Adrenal gland (tissue), 12 donors: Measurements from ENCODE around the gene C10orf105. TPM values are rescaled to one million over a fixed set of nuclear protein-coding genes. Genes with fewer than 3 reads are reported as not detected.

Source experiments
- DNase-seq, 7 donors: peaks; one replicate each; pipeline ENCODE4 v3.0.0-alpha.2; 2019 to 2020
- H3K27ac ChIP-seq, 5 donors: fragments of 200-600 bp; sonication (generic) in 4 of 5; 1 replicate in 3 of 5; 2 replicates in 2 of 5; pipeline versions ENCODE4 v1.5.1 to v1.8.0; 2016 to 2020; ENCODE audit warnings: mild to moderate bottlenecking in 1 of 5
- H3K27me3 ChIP-seq: fragments of 200-600 bp; 2 replicates; pipeline ENCODE4 v1.8.0; 2021
- H3K36me3 ChIP-seq, 2 donors: fragments of 200-600 bp; replicated peaks in 1 of 2; 1 replicate in 1 of 2; 2 replicates in 1 of 2; pipeline versions ENCODE4 v1.5.1 to v1.8.0; 2018 to 2022
- H3K4me1 ChIP-seq, 2 donors: fragments of 200-600 bp; replicated peaks in 1 of 2; 1 replicate in 1 of 2; 2 replicates in 1 of 2; pipeline versions ENCODE4 v1.5.1 to v1.8.0; 2018 to 2021
- H3K4me3 ChIP-seq, 4 donors: fragments of 200-600 bp; sonication (generic) in 3 of 4; one replicate each; pipeline ENCODE4 v1.5.1; 2016 to 2018
- H3K9me3 ChIP-seq, 3 donors: fragments of 200-600 bp; sonication (generic) in 1 of 3; replicated peaks in 1 of 3; 1 replicate in 2 of 3; 2 replicates in 1 of 3; pipeline versions ENCODE4 v1.5.1 to v1.8.0; 2016 to 2021
- CTCF ChIP-seq, 6 experiments: fragments of 450-650 bp in 4 of 6; fragments of 200-600 bp in 2 of 6; sonication (generic) in 1 of 6; IDR thresholded peaks; 1 replicate in 5 of 6; 2 replicates in 1 of 6; pipeline versions ENCODE4 v1.5.1 to v1.8.0; 2016 to 2021; ENCODE audit warnings: antibody characterized with exemption in 6 of 6, mild to moderate bottlenecking in 2 of 6, moderate library complexity in 1 of 6
- POLR2A ChIP-seq, 2 donors: fragments of 450-650 bp; IDR thresholded peaks; one replicate each; pipeline ENCODE4 v1.6.1; 2017; ENCODE audit warnings: antibody characterized with exemption in 2 of 2, mild to moderate bottlenecking in 2 of 2, moderate library complexity in 1 of 2
- WGBS, 4 donors: extraction: QIAGEN DNeasy Blood & Tissue Kit in 2 of 4; methylation state at CpG; one replicate each; pipeline versions ENCODE4 v1.1.5 to v1.1.7; 2013 to 2017; 5-methylcytosine and 5-hydroxymethylcytosine counted together
- intact Hi-C, 2 donors: fragments of 100-400 bp; cut with DNase I; formaldehyde crosslinking; loops; one replicate each; pipeline versions ENCODE4 v1.14.1 to v1.15.0; 2022 to 2023
- polyA plus RNA-seq, 3 donors: library from polyadenylated mRNA; stranded (reverse); fragments of 200-250 nt in 2 of 3; fragments of 350-450 nt in 1 of 3; fragmentation: Illumina TruSeq in 1 of 3; extraction: RNeasy Lipid Tissue Mini Kit (QIAGEN cat#74804) in 1 of 3; gene quantifications; one replicate each; pipeline ENCODE4 v1.2.3, GENCODE V29; 2013 to 2014
- total RNA-seq, 9 donors: library from RNA; depleted of rRNA in 4 of 9; stranded (reverse); fragments of >200 nt in 4 of 9; fragments of 120-200 nt in 1 of 9; fragmentation: NEBNext Ultra II Directional in 1 of 9; extraction: Animal tissue kit (Norgen Biotek cat#: 25700) in 1 of 9; gene quantifications; one replicate each; pipeline versions ENCODE4 v1.1.0 to v1.2.4, GENCODE V29; 2013 to 2023
- donor health status: healthy with polysubstance abuse.
- donor health status: Bipolar disorder and iron deficiency.
- donor health status: DM: yes; HTN: yes; CAD: no.
- donor health status: DM: no; HTN: no; CAD: no.
- donor health status: DM: no; HTN: no; CAD: no.
- donor health status: DM: yes; HTN: yes; CAD: no.

Gene C10orf105
- total and polyA plus RNA-seq, 12 donors = under 0.01 to 0.48 (median 0.07) TPM; not detected in 2

- Histone ChIP-seq H3K36me3 (no peaks in the 10 kb centered on the region), H3K27me3 (no peaks in the 10 kb centered on the region), H3K4me3 (no peak overlapping the region), H3K4me1 (no peaks in the 10 kb centered on the region), H3K9me3 (no peaks in the 10 kb centered on the region), H3K27ac (no peak overlapping the region)
- 39 to 67% (median 45%) methylated on average over 5 of the region's 5 CpGs for WGBS, 4 donors
- no peak for DNase-seq
- intact Hi-C loops = no loop called here
- TF ChIP-seq POLR2A (IDR thresholded peaks at IDR 0.05) (no peak), CTCF (IDR thresholded peaks at IDR 0.05) (no peak)
Measured at GRCh38 chr10:71667387-71667752, 52.2 kb downstream of the C10orf105 start.

- intact Hi-C loops = no loop called here
- TF ChIP-seq POLR2A (IDR thresholded peaks at IDR 0.05) = no peak
- TF ChIP-seq CTCF (IDR thresholded peaks at IDR 0.05) = no peak
- no peak for DNase-seq
- Histone ChIP-seq H3K36me3 (no peaks in the 10 kb centered on the region), H3K27me3 (no peaks in the 10 kb centered on the region), H3K9me3 (no peaks in the 10 kb centered on the region), H3K27ac (no peak overlapping the region), H3K4me3 (no peak overlapping the region), H3K4me1 (no peaks in the 10 kb centered on the region)
- WGBS, 4 donors = 62 to 70% (median 67%) methylated on average over 13 to 18 of the region's 18 CpGs
Measured at GRCh38 chr10:71666639-71667386, 52.8 kb downstream of the C10orf105 start.

GRCh38 chr10:71665456-71665855, 54.1 kb downstream of the C10orf105 start:
- Histone ChIP-seq H3K4me3 (no peak overlapping the region), H3K27me3 (no peaks in the 10 kb centered on the region), H3K9me3 (no peaks in the 10 kb centered on the region), H3K27ac (no peak overlapping the region), H3K4me1 (no peaks in the 10 kb centered on the region), H3K36me3 (no peaks in the 10 kb centered on the region)
- intact Hi-C loops = no loop called here
- no peak for TF ChIP-seq CTCF (IDR thresholded peaks at IDR 0.05)
- no peak for DNase-seq
- WGBS, 4 donors = 68 to 91% (median 79%) methylated on average over 4 to 9 of the region's 9 CpGs

- H3K4me3 ChIP-seq = no peak overlapping the region
- H3K27me3 ChIP-seq = no peaks in the 10 kb centered on the region
- H3K27ac ChIP-seq = no peak overlapping the region
- DNase-seq = no peak
- H3K9me3 ChIP-seq = no peaks in the 10 kb centered on the region
- H3K36me3 ChIP-seq = no peaks in the 10 kb centered on the region
- WGBS, 4 donors = 45 to 95% (median 86%) methylated on average over 2 of the region's 2 CpGs
- intact Hi-C loops = no loop called here
- TF ChIP-seq CTCF (IDR thresholded peaks at IDR 0.05) = no peak
- TF ChIP-seq POLR2A (IDR thresholded peaks at IDR 0.05) = no peak
- H3K4me1 ChIP-seq = no peaks in the 10 kb centered on the region
Measured at GRCh38 chr10:71664585-71664984, 55.0 kb downstream of the C10orf105 start.
